ENCODE results near the gene COL5A3.
"Not testable (repeated sequence)": the region's sequence is repeated elsewhere in the genome, so short reads cannot be mapped to it uniquely, and the experiment has no call there.

COL5A3 gene

DNA sequence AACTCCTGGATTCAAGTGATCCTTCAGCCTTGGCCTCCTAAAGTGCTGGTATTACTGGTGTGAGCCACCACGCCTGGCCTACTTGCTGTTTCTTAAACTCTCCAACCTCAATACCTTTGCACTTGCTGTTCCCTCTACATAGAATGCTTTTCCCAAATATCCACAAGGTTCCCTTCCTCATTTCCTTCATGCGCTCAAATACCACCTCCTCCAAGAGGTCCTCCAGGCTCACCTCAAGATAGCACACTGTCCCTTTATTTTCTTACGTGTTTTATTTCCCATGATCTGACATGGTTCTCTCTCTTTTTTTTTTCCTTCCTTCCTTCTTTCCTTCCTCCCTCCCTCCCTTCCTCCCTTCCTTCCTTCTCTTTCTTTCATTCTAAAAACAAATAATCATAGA lies 16.4 kb upstream of the COL5A3 start (continued):
- TF ChIP-seq RARB (CRISPR knock-in tag; IDR thresholded peaks at IDR 0.05) (no peak), OSR1 (CRISPR knock-in tag; IDR thresholded peaks at IDR 0.05) (no peak), TCF4 (CRISPR knock-in tag; IDR thresholded peaks at IDR 0.05; ENCODE audit: borderline replicate concordance) (no peak), ZNF8 (CRISPR knock-in tag; IDR thresholded peaks at IDR 0.05) (no peak)

DNA sequence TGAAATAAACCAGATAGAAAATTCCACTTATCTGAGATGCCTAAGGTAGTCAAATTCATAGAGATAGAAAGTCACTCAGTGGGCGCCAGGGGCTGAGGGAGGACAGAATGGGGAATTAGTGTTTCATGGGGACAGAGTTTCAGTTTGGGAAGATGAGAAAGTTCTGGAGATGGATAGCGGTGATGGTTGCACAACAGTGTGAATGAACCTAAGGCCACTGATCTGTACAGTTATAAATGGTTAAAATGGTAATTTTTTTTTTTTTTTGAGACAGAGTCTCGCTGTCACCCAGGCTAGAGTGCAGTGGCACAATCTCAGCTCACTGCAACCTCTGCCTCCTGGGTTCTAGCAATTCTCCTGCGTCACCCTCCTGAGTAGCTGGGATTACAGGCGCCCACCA lies 12.8 kb upstream of the COL5A3 start:
- not testable (repeated sequence) for ATAC-seq

DNA sequence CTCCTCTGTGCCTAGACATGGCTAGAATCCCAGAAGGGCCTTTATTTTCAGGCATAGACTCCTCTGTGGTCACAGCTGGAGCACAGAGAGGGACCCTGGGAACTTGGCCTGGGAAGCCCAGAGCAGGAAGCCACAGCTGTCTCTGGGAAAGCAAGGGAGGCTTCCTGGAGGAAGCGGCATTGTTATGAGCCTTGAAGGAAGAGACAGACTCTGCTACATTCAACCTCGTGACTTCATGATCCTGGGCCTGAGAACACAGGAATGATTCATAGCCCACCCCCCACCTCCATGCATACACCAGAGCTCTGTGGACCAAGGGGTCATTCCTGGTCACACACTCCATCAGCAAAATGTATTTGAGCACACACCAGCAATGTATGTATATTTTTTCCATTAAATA lies 11.6 kb upstream of the COL5A3 start:
- no peak for ATAC-seq
- TF ChIP-seq ARNTL (CRISPR knock-in tag; IDR thresholded peaks at IDR 0.05; ENCODE audit: borderline replicate concordance, low read depth), result no peak

DNA sequence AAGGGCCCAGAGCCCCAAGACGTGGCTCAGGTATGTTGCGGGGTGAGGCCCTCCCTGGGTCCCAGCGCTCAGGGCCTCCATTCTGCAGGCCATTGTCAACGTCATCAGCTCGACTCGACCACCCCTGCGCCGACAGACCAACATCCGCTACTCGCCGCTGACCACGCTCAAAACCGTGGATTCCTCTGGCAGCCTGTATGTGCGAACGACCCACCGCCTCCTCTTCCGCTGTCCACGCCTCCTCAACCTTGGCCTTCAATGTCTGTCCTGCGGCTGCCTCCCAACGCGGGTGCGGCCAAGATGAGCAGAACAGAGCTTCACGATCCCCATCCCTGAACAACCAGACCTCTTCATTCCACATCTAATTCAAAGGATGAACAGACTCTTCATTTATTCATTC lies 11.1 kb upstream of the COL5A3 start:
- ATAC-seq, result no peak

DNA sequence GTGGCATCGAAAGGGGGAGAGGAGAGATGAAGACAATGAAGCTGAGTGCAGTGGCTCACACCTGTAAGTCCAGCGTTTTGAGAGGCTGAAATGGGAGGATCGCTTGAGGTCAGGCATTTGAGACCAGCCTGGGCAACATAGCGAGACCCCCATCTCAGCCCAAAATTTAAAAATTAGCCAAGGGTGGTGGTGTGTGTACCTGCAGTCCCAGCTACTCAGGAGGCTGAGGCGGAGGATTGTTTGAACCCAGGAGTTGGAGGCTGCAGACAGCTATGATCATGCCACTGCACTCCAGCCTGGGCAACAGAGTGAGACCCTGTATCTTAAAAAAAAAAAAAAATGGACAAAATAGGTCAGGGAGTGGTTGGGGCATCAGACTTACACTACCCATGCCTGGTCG lies 10.5 kb upstream of the COL5A3 start:
- TF ChIP-seq ARNTL (CRISPR knock-in tag; IDR thresholded peaks at IDR 0.05; ENCODE audit: borderline replicate concordance, low read depth) (no peak), ZNF565 (CRISPR knock-in tag; conservative IDR thresholded peaks at IDR 0.05; ENCODE audit: low read depth) (no peak), ZNF70 (CRISPR knock-in tag; IDR thresholded peaks at IDR 0.05) (no peak), ZFP30 (CRISPR knock-in tag; IDR thresholded peaks at IDR 0.05) (no peak), ZC3H10 (CRISPR knock-in tag; IDR thresholded peaks at IDR 0.05) (no peak), BACH2 (CRISPR knock-in tag; IDR thresholded peaks at IDR 0.05; ENCODE audit: borderline replicate concordance) (no peak), GLIS3 (CRISPR knock-in tag; IDR thresholded peaks at IDR 0.05) (no peak), TCF4 (CRISPR knock-in tag; IDR thresholded peaks at IDR 0.05; ENCODE audit: borderline replicate concordance) (no peak), ZNF8 (CRISPR knock-in tag; IDR thresholded peaks at IDR 0.05) (no peak), OSR1 (CRISPR knock-in tag; IDR thresholded peaks at IDR 0.05) (no peak), ISL1 (CRISPR knock-in tag; IDR thresholded peaks at IDR 0.05) (no peak)
- TF ChIP-seq, protein P1, sequence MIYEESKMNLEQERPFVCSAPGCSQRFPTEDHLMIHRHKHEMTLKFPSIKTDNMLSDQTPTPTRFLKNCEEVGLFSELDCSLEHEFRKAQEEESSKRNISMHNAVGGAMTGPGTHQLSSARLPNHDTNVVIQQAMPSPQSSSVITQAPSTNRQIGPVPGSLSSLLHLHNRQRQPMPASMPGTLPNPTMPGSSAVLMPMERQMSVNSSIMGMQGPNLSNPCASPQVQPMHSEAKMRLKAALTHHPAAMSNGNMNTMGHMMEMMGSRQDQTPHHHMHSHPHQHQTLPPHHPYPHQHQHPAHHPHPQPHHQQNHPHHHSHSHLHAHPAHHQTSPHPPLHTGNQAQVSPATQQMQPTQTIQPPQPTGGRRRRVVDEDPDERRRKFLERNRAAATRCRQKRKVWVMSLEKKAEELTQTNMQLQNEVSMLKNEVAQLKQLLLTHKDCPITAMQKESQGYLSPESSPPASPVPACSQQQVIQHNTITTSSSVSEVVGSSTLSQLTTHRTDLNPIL (CRISPR knock-in tag; IDR thresholded peaks at IDR 0.05; ENCODE audit: low read depth), result no peak
- TF ChIP-seq, protein P2, sequence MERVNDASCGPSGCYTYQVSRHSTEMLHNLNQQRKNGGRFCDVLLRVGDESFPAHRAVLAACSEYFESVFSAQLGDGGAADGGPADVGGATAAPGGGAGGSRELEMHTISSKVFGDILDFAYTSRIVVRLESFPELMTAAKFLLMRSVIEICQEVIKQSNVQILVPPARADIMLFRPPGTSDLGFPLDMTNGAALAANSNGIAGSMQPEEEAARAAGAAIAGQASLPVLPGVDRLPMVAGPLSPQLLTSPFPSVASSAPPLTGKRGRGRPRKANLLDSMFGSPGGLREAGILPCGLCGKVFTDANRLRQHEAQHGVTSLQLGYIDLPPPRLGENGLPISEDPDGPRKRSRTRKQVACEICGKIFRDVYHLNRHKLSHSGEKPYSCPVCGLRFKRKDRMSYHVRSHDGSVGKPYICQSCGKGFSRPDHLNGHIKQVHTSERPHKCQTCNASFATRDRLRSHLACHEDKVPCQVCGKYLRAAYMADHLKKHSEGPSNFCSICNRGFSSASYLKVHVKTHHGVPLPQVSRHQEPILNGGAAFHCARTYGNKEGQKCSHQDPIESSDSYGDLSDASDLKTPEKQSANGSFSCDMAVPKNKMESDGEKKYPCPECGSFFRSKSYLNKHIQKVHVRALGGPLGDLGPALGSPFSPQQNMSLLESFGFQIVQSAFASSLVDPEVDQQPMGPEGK (CRISPR knock-in tag; IDR thresholded peaks at IDR 0.05; ENCODE audit: borderline replicate concordance), result no peak
- ATAC-seq, result no peak

More for the DNA sequence above, 11.1 kb upstream of the COL5A3 start:
- TF ChIP-seq OSR1 (CRISPR knock-in tag; IDR thresholded peaks at IDR 0.05) (no peak), PPARA (CRISPR knock-in tag; IDR thresholded peaks at IDR 0.05; ENCODE audit: borderline replicate concordance) (no peak), BACH2 (CRISPR knock-in tag; IDR thresholded peaks at IDR 0.05; ENCODE audit: borderline replicate concordance) (no peak), CSDC2 (CRISPR knock-in tag; IDR thresholded peaks at IDR 0.05) (no peak), TCF4 (CRISPR knock-in tag; IDR thresholded peaks at IDR 0.05; ENCODE audit: borderline replicate concordance) (no peak), ZNF70 (CRISPR knock-in tag; IDR thresholded peaks at IDR 0.05) (no peak), SNAI2 (CRISPR knock-in tag; IDR thresholded peaks at IDR 0.05) (no peak)
- TF ChIP-seq, protein P3, sequence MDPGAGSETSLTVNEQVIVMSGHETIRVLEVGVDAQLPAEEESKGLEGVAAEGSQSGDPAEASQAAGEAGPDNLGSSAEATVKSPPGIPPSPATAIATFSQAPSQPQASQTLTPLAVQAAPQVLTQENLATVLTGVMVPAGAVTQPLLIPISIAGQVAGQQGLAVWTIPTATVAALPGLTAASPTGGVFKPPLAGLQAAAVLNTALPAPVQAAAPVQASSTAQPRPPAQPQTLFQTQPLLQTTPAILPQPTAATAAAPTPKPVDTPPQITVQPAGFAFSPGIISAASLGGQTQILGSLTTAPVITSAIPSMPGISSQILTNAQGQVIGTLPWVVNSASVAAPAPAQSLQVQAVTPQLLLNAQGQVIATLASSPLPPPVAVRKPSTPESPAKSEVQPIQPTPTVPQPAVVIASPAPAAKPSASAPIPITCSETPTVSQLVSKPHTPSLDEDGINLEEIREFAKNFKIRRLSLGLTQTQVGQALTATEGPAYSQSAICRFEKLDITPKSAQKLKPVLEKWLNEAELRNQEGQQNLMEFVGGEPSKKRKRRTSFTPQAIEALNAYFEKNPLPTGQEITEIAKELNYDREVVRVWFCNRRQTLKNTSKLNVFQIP (CRISPR knock-in tag; IDR thresholded peaks at IDR 0.05; ENCODE audit: borderline replicate concordance, low read depth), result no peak
- TF ChIP-seq, protein P4, sequence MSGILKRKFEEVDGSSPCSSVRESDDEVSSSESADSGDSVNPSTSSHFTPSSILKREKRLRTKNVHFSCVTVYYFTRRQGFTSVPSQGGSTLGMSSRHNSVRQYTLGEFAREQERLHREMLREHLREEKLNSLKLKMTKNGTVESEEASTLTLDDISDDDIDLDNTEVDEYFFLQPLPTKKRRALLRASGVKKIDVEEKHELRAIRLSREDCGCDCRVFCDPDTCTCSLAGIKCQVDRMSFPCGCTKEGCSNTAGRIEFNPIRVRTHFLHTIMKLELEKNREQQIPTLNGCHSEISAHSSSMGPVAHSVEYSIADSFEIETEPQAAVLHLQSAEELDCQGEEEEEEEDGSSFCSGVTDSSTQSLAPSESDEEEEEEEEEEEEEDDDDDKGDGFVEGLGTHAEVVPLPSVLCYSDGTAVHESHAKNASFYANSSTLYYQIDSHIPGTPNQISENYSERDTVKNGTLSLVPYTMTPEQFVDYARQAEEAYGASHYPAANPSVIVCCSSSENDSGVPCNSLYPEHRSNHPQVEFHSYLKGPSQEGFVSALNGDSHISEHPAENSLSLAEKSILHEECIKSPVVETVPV (CRISPR knock-in tag; IDR thresholded peaks at IDR 0.05), result no peak
- TF ChIP-seq, protein P1 (CRISPR knock-in tag; IDR thresholded peaks at IDR 0.05; ENCODE audit: low read depth), result no peak
- TF ChIP-seq, protein P5, sequence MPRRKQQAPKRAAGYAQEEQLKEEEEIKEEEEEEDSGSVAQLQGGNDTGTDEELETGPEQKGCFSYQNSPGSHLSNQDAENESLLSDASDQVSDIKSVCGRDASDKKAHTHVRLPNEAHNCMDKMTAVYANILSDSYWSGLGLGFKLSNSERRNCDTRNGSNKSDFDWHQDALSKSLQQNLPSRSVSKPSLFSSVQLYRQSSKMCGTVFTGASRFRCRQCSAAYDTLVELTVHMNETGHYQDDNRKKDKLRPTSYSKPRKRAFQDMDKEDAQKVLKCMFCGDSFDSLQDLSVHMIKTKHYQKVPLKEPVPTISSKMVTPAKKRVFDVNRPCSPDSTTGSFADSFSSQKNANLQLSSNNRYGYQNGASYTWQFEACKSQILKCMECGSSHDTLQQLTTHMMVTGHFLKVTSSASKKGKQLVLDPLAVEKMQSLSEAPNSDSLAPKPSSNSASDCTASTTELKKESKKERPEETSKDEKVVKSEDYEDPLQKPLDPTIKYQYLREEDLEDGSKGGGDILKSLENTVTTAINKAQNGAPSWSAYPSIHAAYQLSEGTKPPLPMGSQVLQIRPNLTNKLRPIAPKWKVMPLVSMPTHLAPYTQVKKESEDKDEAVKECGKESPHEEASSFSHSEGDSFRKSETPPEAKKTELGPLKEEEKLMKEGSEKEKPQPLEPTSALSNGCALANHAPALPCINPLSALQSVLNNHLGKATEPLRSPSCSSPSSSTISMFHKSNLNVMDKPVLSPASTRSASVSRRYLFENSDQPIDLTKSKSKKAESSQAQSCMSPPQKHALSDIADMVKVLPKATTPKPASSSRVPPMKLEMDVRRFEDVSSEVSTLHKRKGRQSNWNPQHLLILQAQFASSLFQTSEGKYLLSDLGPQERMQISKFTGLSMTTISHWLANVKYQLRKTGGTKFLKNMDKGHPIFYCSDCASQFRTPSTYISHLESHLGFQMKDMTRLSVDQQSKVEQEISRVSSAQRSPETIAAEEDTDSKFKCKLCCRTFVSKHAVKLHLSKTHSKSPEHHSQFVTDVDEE (CRISPR knock-in tag; IDR thresholded peaks at IDR 0.05), result no peak

Data from SK-N-SH treated with all-trans-retinoic acid at 6 μM for 48 hours (cell line).